Heart right ventricle (tissue), 16 donors: ENCODE results near the gene DGCR2. TPM values are rescaled to one million over a fixed set of nuclear protein-coding genes. Genes with fewer than 3 reads are reported as not detected.

Experiments used
- ATAC-seq, 8 donors: fragments of 200-7000 bp; cut with Tn5 transposase; one replicate each; pipeline ENCODE4 v1.9.1; 2020; ENCODE audit warnings: mild to moderate bottlenecking in 8 of 8, moderate library complexity in 8 of 8, moderate number of reproducible peaks in 1 of 8
- DNase-seq, 2 donors: peaks; one replicate each; pipeline ENCODE4 v3.0.0-alpha.2; 2020
- H3K27ac ChIP-seq, 10 donors: fragments of 200-600 bp; sonication (generic) in 2 of 10; one replicate each; pipeline versions ENCODE4 v1.5.0 to v1.8.0; 2020 to 2022; ENCODE audit warnings: mild to moderate bottlenecking in 3 of 10
- H3K27me3 ChIP-seq, 7 donors: fragments of 200-600 bp; one replicate each; pipeline ENCODE4 v1.8.0; 2021 to 2022; ENCODE audit warnings: mild to moderate bottlenecking in 2 of 7
- H3K36me3 ChIP-seq, 9 donors: fragments of 200-600 bp; sonication (generic) in 1 of 9; one replicate each; pipeline versions ENCODE4 v1.5.0 to v1.8.0; 2020 to 2022; ENCODE audit warnings: mild to moderate bottlenecking in 2 of 9
- H3K4me1 ChIP-seq, 9 donors: fragments of 200-600 bp; sonication (generic) in 1 of 9; one replicate each; pipeline versions ENCODE4 v1.5.0 to v1.8.0; 2020 to 2022; ENCODE audit warnings: mild to moderate bottlenecking in 4 of 9
- H3K4me3 ChIP-seq, 10 donors: fragments of 200-600 bp; sonication (generic) in 2 of 10; one replicate each; pipeline versions ENCODE4 v1.5.0 to v1.8.0; 2020 to 2022; ENCODE audit warnings: mild to moderate bottlenecking in 7 of 10, moderate library complexity in 2 of 10
- H3K9me3 ChIP-seq, 11 donors: fragments of 200-600 bp in 10 of 11; sonication (generic) in 2 of 11; one replicate each; pipeline versions ENCODE4 v1.5.0 to v1.8.0; 2013 to 2022; ENCODE audit warnings: mild to moderate bottlenecking in 2 of 11, control low read depth in 1 of 11, moderate library complexity in 1 of 11
- WGBS, 2 donors: extraction: QIAGEN DNeasy Blood & Tissue Kit; methylation state at CpG; one replicate each; pipeline ENCODE4 v1.1.7; 2013; ENCODE audit warnings: inconsistent platforms in 1 of 2; 5-methylcytosine and 5-hydroxymethylcytosine counted together
- intact Hi-C, 10 donors: fragments of 100-400 bp; cut with DNase I; formaldehyde crosslinking; loops; one replicate each; pipeline versions ENCODE4 v1.11.1 to v1.14.2; 2022
- polyA plus RNA-seq, 2 donors: library from polyadenylated mRNA; stranded (reverse); fragments of 200-250 nt; gene quantifications; one replicate each; pipeline ENCODE4 v1.2.3, GENCODE V29; 2013
- total RNA-seq, 10 donors: library from RNA; stranded (reverse); fragmentation: NEBNext Ultra II Directional in 3 of 10; extraction: Animal tissue kit (Norgen Biotek cat#: 25700) in 3 of 10; gene quantifications; one replicate each; pipeline versions ENCODE4 v1.2.1 to v1.2.4, GENCODE V29; 2021 to 2023
- TF ChIP-seq, protein P1 (sequence below), 9 donors: fragments of 200-600 bp; sonication (generic) in 2 of 9; IDR thresholded peaks; one replicate each; pipeline versions ENCODE4 v1.5.0 to v1.8.0; 2021 to 2022; ENCODE audit warnings: antibody characterized with exemption in 9 of 9, mild to moderate bottlenecking in 5 of 9, moderate library complexity in 1 of 9
- donor health status: Arrhythmogenic right ventricular cardiomyopathy.
- donor health status: ischemic (EF 13 %, LVEDD 7.1; RV severe dilation, severe dysfunction).
- donor health status: healthy with polysubstance abuse.
- donor health status: DM: no; HTN: yes; CAD: no.
- donor health status: DM: no; HTN: no; CAD: no.
- donor health status: ischemic (EF 25% LVEDD 6.9; RV normal size, moderate dysfunction).
- donor health status: ischemic (EF 25% LVEDD 5.7; RV mildly dilated, moderate dysfunction).
- donor health status: healthy.
- donor health status: DM: yes; HTN: yes; CAD: no.
- donor health status: Ischemic cardiomyopathy.
- donor health status: ischemic (EF 35%, LVEDD 5.7; RV mildly dilated, moderate dysfunction).
- donor health status: nonischemic (EF 11% LVEDD 7.7; RV severe dilation, severe dysfunction).
- donor health status: DM: yes; HTN: yes; CAD: no.
- donor health status: PGD.
- donor health status: ischemic (EF 29% LVEDD 5.4; RV normal size, mild dysfunction).
- donor health status: nonischemic (EF 23%, LVEDD 6.1; RV moderate dilation, normal function).

The DGCR2 gene
- total and polyA plus RNA-seq, 12 donors = 17.0 to 58.0 (median 39.1) TPM

DNA sequence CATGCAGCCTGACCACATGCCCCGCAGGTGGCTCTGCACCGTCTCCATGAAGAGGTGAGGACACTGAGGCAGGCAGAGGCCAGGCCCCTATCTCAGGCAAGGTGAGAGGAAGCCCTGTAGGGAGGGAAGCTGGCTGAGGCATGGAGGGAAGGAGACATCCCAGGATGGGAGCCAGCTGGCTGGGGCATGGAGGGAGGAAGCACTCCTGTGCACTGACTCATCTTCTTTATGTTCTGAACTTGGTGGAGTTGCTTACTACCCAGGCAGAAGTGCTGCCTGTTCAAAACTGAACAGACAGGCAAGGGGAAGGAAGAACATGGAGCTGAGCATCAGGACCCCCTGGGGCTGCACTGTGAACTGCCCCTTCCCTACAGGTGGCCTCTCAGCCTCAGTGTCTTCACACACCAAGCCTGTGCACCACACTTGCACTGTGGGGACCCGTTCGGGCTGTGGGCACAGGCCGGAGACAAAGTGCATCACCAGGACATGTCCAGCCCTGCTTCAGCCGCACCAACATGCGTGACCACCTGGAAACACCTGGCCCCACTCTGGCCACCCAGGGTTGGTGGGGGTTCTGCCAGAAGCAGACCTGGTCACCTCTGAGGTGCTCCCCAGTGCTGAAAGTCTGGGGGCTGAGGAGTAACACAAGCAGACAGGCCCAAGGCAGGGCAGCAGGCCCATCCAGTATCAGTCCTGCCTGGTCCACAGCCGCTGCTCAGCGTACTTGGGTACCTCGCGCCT lies 55.5 kb downstream of the DGCR2 start:
- 95 to 98% methylated on average over 11 of the region's 11 CpGs for WGBS, 2 donors

DNA sequence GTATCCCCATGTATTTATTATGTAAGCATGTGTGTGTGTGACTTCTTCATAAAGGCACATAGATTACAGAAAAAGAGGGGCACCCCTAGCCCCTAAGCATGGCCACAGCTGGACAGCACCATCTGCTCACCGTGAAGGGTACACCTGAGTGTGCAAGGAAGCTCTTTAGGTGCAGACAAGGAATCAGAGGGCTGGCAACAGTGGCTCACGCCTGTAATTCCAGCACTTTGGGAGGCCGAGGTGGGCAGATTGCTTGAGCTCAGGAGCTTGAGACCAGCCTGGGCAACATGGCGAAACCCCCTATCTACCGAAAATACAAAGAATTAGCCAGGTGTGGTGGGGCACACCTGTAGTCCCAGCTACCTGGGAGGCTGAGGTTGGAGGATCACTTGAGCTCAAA lies 56.3 kb downstream of the DGCR2 start:
- Histone ChIP-seq H3K36me3 (peaks cover 6 to 99% (median 57%) of the 10 kb centered on the region in 9 donors), H3K27me3 (no peaks in the 10 kb centered on the region), H3K27ac (no peak overlapping the region), H3K4me1 (peaks cover 0 to 17% (median 7%) of the 10 kb centered on the region in 9 donors), H3K4me3 (no peak overlapping the region), H3K9me3 (no peaks in the 10 kb centered on the region)
- no peak for DNase-seq
- 95 to 96% methylated on average over 5 of the region's 5 CpGs for WGBS, 2 donors
- intact Hi-C loops = no loop called here
- ATAC-seq = no peak
- TF ChIP-seq, protein P1, sequence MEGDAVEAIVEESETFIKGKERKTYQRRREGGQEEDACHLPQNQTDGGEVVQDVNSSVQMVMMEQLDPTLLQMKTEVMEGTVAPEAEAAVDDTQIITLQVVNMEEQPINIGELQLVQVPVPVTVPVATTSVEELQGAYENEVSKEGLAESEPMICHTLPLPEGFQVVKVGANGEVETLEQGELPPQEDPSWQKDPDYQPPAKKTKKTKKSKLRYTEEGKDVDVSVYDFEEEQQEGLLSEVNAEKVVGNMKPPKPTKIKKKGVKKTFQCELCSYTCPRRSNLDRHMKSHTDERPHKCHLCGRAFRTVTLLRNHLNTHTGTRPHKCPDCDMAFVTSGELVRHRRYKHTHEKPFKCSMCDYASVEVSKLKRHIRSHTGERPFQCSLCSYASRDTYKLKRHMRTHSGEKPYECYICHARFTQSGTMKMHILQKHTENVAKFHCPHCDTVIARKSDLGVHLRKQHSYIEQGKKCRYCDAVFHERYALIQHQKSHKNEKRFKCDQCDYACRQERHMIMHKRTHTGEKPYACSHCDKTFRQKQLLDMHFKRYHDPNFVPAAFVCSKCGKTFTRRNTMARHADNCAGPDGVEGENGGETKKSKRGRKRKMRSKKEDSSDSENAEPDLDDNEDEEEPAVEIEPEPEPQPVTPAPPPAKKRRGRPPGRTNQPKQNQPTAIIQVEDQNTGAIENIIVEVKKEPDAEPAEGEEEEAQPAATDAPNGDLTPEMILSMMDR (IDR thresholded peaks at IDR 0.05) = no peak

More for the DNA sequence above, 55.5 kb downstream of the DGCR2 start:
- no peak for DNase-seq
- intact Hi-C loops = no loop called here
- H3K4me3 ChIP-seq = no peak overlapping the region
- H3K27me3 ChIP-seq = no peaks in the 10 kb centered on the region
- peaks cover 6 to 99% (median 50%) of the 10 kb centered on the region in 9 donors for H3K36me3 ChIP-seq
- H3K9me3 ChIP-seq = no peaks in the 10 kb centered on the region
- peak in 1 of 8 donors; percentile 27 for ATAC-seq
- TF ChIP-seq, protein P1 (IDR thresholded peaks at IDR 0.05) = no peak
- peaks cover 0 to 17% (median 7%) of the 10 kb centered on the region in 9 donors for H3K4me1 ChIP-seq
- no peak overlapping the region for H3K27ac ChIP-seq

DNA sequence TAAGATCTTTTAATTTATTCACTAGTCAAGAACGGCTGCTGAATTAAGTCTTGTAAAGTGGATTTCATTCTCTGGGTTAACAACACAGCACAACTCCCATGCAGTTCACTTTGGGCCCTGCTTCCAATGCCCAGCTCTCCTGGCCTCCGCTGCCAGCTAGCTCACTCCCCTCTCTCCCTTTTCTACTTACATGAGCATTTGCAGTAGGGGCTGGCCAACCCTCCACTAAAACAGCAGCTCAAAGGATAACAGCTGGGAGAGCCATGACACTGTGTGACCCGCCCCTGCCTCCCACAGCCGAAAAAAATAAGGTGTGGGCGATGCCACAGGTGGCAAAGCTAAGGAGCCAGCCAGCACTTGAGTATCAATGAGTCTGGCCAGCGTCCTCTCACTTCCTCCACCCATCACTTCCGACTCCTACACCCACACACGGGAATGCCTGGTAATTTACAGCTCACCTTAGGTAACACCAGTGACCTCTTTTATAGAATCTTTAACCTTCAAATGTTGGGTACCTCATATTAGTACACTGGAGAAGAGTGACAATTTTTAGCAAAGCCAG lies 56.8 kb downstream of the DGCR2 start:
- DNase-seq (no peak), ATAC-seq (no peak)
- intact Hi-C loops = no loop called here
- H3K4me1 ChIP-seq = peaks cover 0 to 11% (median 5%) of the 10 kb centered on the region in 9 donors
- H3K9me3 ChIP-seq = no peaks in the 10 kb centered on the region
- H3K27me3 ChIP-seq = no peaks in the 10 kb centered on the region
- TF ChIP-seq, protein P1 (IDR thresholded peaks at IDR 0.05) = no peak
- WGBS, 2 donors = 88 to 92% methylated on average over 8 of the region's 8 CpGs
- H3K4me3 ChIP-seq = no peak overlapping the region
- peaks cover 6 to 100% (median 62%) of the 10 kb centered on the region in 9 donors for H3K36me3 ChIP-seq
- H3K27ac ChIP-seq = no peak overlapping the region

DNA sequence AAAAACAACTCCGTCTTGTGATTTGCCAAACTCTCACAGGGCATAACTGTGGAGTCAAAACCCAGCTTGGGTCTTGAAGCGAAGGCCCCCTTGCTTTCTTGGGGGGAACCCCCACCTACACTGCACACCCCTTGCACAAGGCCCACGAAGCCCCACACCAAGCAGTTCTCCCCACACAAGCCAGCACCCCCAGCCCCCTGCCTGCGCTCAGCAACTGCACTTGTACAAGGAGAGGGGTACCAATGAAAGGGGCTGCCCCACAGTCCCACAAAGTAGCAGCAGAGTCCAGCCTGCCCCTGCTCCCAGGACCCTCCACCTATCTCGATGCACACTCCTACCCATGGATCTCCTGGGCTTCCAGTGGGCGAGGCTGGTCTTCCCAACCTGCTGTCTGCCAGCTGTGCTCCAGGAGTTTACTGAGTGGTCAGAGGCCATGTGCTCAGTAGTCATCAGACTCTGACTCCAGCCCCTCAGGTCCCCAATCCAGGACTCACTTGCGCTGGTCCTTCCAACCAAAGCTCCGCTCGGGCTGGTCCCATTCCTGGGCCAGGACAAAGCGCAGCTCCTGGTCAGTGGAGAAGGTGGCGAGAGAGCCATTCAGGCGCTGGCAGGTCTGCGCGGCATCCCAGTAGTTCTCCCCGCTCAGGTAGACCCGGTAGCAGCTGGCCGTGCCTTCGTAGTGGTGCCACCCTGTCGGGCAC lies 57.7 kb downstream of the DGCR2 start:
- Histone ChIP-seq H3K27me3 (no peaks in the 10 kb centered on the region), H3K9me3 (no peaks in the 10 kb centered on the region), H3K4me1 (peaks cover 0 to 8% (median 5%) of the 10 kb centered on the region in 9 donors), H3K27ac (no peak overlapping the region), H3K4me3 (no peak overlapping the region), H3K36me3 (peaks cover 6 to 100% (median 66%) of the 10 kb centered on the region in 9 donors)
- WGBS, 2 donors = 94 to 98% methylated on average over 19 of the region's 19 CpGs
- intact Hi-C loops = no loop called here
- TF ChIP-seq, protein P1 (IDR thresholded peaks at IDR 0.05) = no peak
- DNase-seq (no peak), ATAC-seq (no peak)
